ENCODE data around the gene TEPSIN.

DNA sequence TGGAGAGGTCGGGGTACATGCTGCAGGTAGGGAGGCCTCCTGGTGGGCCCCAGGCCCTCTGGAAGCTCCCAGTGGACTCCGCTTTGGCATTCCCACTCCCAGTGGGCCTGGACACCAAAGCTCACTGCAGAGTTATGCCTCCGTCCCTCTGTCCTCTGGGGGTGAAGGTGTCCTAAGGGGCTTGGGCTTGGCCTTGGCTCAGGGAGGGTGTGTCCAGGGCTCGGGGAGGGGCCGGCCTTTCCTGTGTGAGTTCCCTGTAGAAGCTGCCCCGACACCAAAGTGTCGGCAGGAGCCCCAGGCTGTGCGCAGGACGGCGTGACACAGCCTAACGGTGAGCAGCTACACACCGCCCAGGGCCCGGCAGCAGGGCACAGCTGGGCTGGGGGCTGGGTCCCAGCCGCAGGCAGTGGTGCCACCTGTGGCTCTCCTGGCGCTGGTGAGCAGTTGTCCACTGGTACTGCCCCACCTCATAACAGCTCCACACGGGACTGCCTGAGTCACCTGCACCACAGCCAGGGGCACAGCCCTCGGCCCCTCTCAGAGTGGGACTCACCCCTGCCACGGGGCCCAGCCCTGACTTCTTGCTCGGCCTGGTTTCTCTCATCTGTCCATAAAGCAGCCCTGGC, 6.1 kb downstream of the TEPSIN start:
- TF ChIP-seq, protein P1, sequence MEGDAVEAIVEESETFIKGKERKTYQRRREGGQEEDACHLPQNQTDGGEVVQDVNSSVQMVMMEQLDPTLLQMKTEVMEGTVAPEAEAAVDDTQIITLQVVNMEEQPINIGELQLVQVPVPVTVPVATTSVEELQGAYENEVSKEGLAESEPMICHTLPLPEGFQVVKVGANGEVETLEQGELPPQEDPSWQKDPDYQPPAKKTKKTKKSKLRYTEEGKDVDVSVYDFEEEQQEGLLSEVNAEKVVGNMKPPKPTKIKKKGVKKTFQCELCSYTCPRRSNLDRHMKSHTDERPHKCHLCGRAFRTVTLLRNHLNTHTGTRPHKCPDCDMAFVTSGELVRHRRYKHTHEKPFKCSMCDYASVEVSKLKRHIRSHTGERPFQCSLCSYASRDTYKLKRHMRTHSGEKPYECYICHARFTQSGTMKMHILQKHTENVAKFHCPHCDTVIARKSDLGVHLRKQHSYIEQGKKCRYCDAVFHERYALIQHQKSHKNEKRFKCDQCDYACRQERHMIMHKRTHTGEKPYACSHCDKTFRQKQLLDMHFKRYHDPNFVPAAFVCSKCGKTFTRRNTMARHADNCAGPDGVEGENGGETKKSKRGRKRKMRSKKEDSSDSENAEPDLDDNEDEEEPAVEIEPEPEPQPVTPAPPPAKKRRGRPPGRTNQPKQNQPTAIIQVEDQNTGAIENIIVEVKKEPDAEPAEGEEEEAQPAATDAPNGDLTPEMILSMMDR (conservative IDR thresholded peaks at IDR 0.05 in 1 of 2, IDR thresholded peaks at IDR 0.05 in 1 of 2; ENCODE audit: extremely low read depth in 1 of 2, insufficient read depth in 1 of 2, low read depth in 1 of 2, low read length in 2 of 2), result no peak
- TF ChIP-seq EZH2 (IDR thresholded peaks at IDR 0.05; ENCODE audit: borderline replicate concordance, low read length), result no peak
